HG03457 (cell line): Measurements from ENCODE around the gene TDRD9.
"Not testable (repeated sequence)": the region's sequence is repeated elsewhere in the genome, so short reads cannot be mapped to it uniquely, and the experiment has no call there.

ENCODE experiments used
- ATAC-seq: cut with Tn5 transposase; IDR thresholded peaks from one replicate; pipeline ENCODE4 v1.9.1; 2021; ENCODE audit warnings: moderate number of reproducible peaks; ENCODE audit not compliant: unreplicated experiment

The TDRD9 gene

GRCh38 chr14:103928011-103928890 lies at the start of gene TDRD9:
Gene TDRD9, plus strand, starts transcription at chr14:103928456. Its CDS starts 54 bp downstream, at chr14:103928510.
- ATAC-seq: no peak

DNA sequence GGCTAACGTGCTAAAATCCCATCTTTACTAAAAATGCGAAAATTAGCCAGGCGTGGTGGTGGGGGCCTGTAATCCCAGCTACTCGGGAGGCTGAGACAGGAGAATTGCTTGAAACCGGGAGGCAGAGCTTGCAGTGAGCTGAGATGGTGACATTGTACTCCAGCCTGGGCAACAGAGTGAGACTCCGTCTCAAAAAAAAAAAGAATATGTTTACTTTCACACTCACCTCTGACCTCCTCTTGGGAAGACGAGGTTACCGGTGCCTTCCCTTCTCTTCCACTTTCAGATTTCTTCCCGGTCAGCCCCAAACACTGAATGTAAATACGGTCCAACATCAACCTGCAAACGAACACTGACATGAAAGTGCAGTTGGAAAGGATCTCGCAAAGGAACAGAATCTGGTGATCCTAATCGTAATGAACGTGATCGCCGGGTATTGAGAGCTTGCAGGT lies 49.1 kb upstream of the TDRD9 start:
- no peak for ATAC-seq

GRCh38 chr14:103879570-103880347 lies 48.5 kb upstream of the TDRD9 start:
- no peak for ATAC-seq

GRCh38 chr14:103880348-103881267 lies 47.6 kb upstream of the TDRD9 start:
- ATAC-seq: no peak

DNA sequence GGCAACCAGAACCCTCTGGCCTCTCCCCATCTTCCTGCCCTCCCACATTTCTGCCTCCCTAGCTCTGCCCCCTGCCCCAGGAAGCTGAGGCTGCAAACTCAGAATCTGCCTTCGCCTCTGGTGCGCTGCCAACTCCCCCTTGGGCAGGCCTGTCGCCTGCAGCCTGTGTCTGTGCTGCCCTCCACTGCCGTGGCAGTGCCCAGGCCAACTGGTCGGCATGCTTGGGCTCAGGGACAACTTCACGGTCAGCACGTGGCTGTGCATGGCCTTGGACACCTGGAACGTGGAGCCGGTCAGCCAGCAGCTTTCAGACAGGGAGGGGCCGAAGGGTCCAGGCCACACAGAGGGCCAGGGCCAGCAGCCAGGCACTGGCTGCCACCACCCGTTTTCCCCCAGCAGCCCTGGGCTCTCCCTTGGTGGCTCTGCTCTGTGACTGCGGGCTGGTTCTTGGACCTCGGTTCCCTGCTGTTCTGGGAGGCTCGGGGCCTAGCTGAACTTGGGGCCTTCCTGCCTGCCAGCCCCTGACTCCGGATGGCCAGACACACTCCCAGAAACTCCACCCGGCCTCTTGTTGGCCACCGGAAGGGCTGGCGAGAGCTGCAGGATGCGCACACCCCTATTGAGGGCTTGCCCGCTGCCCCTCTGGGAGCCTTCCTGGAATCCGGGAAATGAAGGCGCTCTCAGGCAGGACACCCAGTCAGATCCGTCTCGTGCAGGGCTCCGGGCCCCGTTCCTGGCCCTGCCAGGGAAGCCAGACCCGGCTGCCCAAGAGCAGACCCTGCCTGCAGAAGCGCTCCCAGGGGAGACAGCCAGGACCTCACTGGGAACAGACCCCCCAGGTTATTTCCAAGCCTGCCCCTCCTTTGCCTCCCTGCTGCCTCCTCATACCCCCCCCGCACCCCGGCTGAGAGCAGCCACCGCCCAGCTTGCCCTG lies 46.7 kb upstream of the TDRD9 start:
- ATAC-seq: no peak

- ATAC-seq: no peak
Measured at GRCh38 chr14:103882503-103883262, 45.6 kb upstream of the TDRD9 start.

GRCh38 chr14:103883263-103883523 lies 45.1 kb upstream of the TDRD9 start:
- no peak for ATAC-seq

DNA sequence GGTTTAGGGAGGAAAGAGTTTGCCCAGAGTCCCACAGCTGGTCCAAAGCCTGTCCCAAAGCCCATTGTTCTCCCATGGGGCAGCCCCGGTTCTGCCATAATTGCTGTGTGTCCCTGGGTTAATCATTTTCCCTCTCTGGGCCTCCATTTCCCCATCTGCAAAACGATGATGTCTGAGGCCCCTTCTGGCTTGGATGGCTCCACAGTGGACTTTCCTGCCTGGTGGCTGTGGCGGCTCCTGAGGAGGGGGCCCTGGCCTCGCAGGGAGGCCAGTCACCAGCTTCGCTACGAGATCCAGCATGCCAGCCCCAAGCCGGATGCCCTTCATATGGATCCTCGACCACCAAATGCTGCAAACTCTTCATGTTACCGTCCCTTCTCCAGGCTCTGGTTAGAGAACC lies 43.4 kb upstream of the TDRD9 start:
- ATAC-seq: no peak

DNA sequence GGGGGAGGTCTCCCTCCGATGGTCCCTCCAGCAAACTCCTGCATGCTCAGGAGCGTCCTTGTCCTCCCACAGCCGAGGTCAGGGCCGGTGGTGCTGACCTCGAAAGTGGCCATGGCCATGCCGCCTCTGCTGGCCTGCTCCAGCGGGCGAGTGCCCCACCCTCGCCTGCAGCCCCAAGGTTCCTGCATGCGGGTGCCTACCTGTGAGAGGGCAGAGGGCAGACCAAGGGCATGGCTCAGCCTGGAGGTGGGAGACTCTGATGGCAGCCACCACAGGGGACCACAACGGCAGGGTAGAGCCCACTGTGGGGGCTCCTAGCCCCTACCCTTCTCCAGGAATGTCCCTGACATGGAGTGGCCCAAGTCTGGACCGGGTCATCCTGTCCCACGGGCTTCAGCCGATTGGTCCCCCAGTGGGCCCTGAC lies 42.7 kb upstream of the TDRD9 start:
- ATAC-seq: no peak

GRCh38 chr14:103886304-103887169 lies 41.7 kb upstream of the TDRD9 start:
- no peak for ATAC-seq

DNA sequence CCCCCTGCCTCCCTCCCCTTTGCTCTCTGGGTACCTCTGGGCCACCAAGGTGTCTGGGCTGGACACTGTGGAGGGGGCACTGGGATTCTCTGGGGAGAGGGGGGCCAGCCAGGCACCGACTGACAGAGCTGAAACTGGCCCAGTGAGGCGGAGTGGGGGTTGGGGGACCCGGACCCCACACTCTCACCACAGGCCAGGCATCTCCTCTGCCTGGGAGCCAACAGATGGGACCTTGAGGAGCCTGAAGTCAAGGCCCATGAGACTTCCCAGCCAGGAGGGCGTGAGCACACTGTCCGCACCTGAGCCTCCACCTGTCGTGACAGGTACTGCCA lies 41.1 kb upstream of the TDRD9 start:
- no peak for ATAC-seq

DNA sequence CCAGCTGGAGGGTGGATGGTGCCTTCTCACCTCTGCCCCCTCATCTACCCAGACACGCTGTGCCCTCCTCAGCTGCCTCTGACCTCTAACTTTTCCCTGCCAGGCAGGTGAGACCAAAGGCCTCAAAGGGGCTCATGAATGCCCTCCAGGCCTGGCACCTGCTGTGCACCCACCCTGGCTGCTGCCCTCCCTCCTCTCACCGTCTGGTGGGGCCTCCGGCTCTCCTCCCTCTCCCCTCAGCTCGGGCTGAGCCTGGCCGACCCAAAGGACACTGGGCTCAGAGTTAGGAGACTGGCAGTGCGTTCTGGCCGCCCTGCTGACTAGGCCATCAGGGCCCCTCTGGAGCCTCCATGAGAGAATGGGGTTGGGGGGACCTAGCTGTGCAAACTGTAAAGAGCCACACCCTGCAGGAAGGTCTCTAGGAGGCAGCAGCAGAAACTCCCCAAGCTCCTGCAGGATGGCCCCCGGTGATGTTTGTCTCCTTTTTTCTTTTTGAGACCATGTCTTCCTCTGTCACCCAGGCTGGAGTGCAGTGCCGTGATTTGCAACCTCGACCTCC lies 40.6 kb upstream of the TDRD9 start:
- no peak for ATAC-seq

GRCh38 chr14:103889002-103889312 lies 39.3 kb upstream of the TDRD9 start:
- ATAC-seq: not testable (repeated sequence)

- ATAC-seq: no peak
Measured at GRCh38 chr14:103889313-103890051, 38.8 kb upstream of the TDRD9 start.

DNA sequence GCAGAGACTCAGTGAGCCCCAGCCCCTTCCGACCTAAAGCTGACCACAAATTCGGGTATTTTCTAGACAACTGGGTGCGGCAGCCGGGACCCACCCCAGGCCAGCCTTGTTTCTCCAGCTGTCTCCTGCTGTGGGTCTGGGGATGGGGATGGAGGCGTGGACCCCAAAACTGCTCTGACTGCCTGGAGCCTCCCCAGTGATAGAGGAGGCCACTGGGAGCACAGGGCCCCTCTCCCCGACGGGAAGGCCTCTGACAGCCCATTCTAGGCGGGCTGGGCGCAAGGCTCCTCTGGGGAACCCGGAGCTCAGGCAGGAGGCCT lies 38.2 kb upstream of the TDRD9 start:
- no peak for ATAC-seq

GRCh38 chr14:103890821-103891666 lies 37.2 kb upstream of the TDRD9 start:
- no peak for ATAC-seq

- ATAC-seq: no peak
Measured at GRCh38 chr14:103891667-103892215, 36.5 kb upstream of the TDRD9 start.
